ENCODE results near the gene TTC34. TPM values are rescaled to one million over a fixed set of nuclear protein-coding genes. Genes with fewer than 3 reads are reported as not detected.

TTC34 gene
- polyA plus RNA-seq, 3 donors = 0.03 to 1.00 TPM; not detected in 1

GRCh38 chr1:2797741-2798016, 3.8 kb downstream of the TTC34 start:
- H2AFZ ChIP-seq (ENCODE audit: insufficient read depth, low read depth, low read length, poor library complexity, severe bottlenecking) = no peak overlapping the region
- H3K4me2 ChIP-seq (replicated peaks; ENCODE audit: extremely low read depth, low read length, poor library complexity, severe bottlenecking) = no peak overlapping the region
- Mint-ChIP-seq H3K36me3 (no peaks in the 10 kb centered on the region), H3K4me1 (peaks cover 3% of the 10 kb centered on the region), H3K27me3 (ENCODE audit: low read depth in 3 of 3) (peaks cover 4 to 10% (median 7%) of the 10 kb centered on the region in 3 donors), H3K4me3 (no peak overlapping the region), H3K27ac (peak overlapping the region in 2 of 7 donors; percentile 45 to 66), H3K9me3 (peaks cover 7 to 26% (median 18%) of the 10 kb centered on the region in 7 donors)
- no peaks in the 10 kb centered on the region for H3K27me3 ChIP-seq (ENCODE audit: control insufficient read depth in 2 of 2, insufficient read depth in 2 of 2, low read length in 2 of 2)
- H3K4me3 ChIP-seq (replicated peaks in 1 of 3; ENCODE audit: low read depth in 2 of 3, low read length in 3 of 3) = no peak overlapping the region
- no peak overlapping the region for H3K27ac ChIP-seq (ENCODE audit: low read depth in 1 of 2, low read length in 2 of 2)
- no peak for DNase-seq
- H3K9ac ChIP-seq (ENCODE audit: insufficient read depth, low read length, poor library complexity, severe bottlenecking) = no peak overlapping the region
- peaks cover 14 to 29% of the 10 kb centered on the region in 2 donors for H3K9me3 ChIP-seq (replicated peaks in 1 of 2; ENCODE audit: control insufficient read depth in 1 of 2, insufficient read depth in 1 of 2, low read length in 2 of 2)
- H3K36me3 ChIP-seq (replicated peaks in 1 of 2; ENCODE audit: control insufficient read depth in 1 of 2, insufficient read depth in 2 of 2, low read length in 2 of 2) = no peaks in the 10 kb centered on the region
- H3K4me1 ChIP-seq (ENCODE audit: control insufficient read depth in 1 of 2, insufficient read depth in 2 of 2, low read length in 2 of 2) = no peaks in the 10 kb centered on the region
- no peaks in the 10 kb centered on the region for H3K79me2 ChIP-seq (ENCODE audit: insufficient read depth, low read length)
- no peak for TF ChIP-seq CTCF (IDR thresholded peaks at IDR 0.05)
- no peaks in the 10 kb centered on the region for H4K20me1 ChIP-seq (ENCODE audit: insufficient read depth, low read length)
- intact Hi-C loops (cut with micrococcal nuclease) = no loop called here
- 72% methylated on average over 6 of the region's 6 CpGs for WGBS (ENCODE audit: insufficient coverage)

DNA sequence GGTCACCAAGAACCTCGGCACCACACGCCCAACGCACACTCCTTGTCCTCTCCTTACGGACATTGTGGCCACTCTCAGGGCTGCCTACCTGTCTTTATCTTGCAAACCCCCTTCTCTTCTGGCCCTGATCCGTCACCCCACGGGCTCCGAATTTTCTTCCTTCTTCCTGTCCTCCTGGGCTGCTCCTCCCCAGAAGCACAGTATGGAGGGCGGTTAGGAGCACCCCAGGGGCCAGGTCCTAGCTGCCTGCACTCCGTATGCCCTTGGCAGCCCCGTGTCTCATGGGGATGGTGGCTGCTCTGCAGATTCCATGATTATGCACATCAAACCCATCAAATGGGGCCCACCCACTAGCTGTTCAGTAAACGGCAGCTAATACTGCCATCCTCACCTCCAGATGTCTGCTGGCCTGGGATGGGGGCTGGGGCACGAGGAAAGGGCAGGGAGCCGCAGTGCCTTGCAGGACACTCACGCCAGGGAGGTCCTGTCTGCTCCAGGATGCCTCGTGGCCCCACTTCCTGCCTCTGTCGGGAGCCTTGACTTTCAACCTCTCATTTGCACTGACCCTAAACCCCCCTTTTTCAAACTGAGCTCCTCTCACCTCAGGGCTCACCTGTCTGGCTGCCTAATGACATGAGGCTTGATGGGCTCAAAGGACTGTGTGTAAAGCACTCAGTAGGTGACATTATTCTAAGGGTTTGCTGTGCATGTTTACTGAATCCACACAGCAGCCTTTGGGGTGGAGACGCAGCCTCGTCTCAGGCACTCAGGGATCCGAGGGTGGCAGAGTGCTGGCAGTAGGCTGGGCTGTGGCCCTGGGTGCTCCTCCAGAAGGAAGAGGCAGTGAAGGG, 4.4 kb downstream of the TTC34 start:
- no peaks in the 10 kb centered on the region for H3K4me1 ChIP-seq (ENCODE audit: control insufficient read depth in 1 of 2, insufficient read depth in 2 of 2, low read length in 2 of 2)
- WGBS (ENCODE audit: insufficient coverage) = 60% methylated on average over 16 of the region's 19 CpGs
- H3K27ac ChIP-seq (ENCODE audit: low read depth in 1 of 2, low read length in 2 of 2) = no peak overlapping the region
- Mint-ChIP-seq H3K36me3 (no peaks in the 10 kb centered on the region), H3K9me3 (peaks cover 11 to 32% (median 24%) of the 10 kb centered on the region in 7 donors), H3K4me1 (peaks cover 3% of the 10 kb centered on the region), H3K4me3 (no peak overlapping the region), H3K27me3 (ENCODE audit: low read depth in 3 of 3) (peaks cover 8 to 14% (median 13%) of the 10 kb centered on the region in 3 donors), H3K27ac (peak overlapping the region in 1 of 7 donors; percentile 45)
- no peak overlapping the region for H3K9ac ChIP-seq (ENCODE audit: insufficient read depth, low read length, poor library complexity, severe bottlenecking)
- peaks cover 20 to 34% of the 10 kb centered on the region in 2 donors for H3K9me3 ChIP-seq (replicated peaks in 1 of 2; ENCODE audit: control insufficient read depth in 1 of 2, insufficient read depth in 1 of 2, low read length in 2 of 2)
- H3K4me2 ChIP-seq (replicated peaks; ENCODE audit: extremely low read depth, low read length, poor library complexity, severe bottlenecking) = no peak overlapping the region
- intact Hi-C loops (cut with micrococcal nuclease) = no loop called here
- no peak overlapping the region for H2AFZ ChIP-seq (ENCODE audit: insufficient read depth, low read depth, low read length, poor library complexity, severe bottlenecking)
- peaks cover 0 to 2% of the 10 kb centered on the region in 2 donors for H3K27me3 ChIP-seq (ENCODE audit: control insufficient read depth in 2 of 2, insufficient read depth in 2 of 2, low read length in 2 of 2)
- DNase-seq = no peak
- TF ChIP-seq CTCF (IDR thresholded peaks at IDR 0.05) = no peak
- H3K36me3 ChIP-seq (replicated peaks in 1 of 2; ENCODE audit: control insufficient read depth in 1 of 2, insufficient read depth in 2 of 2, low read length in 2 of 2) = no peaks in the 10 kb centered on the region
- H3K4me3 ChIP-seq (replicated peaks in 1 of 3; ENCODE audit: low read depth in 2 of 3, low read length in 3 of 3) = no peak overlapping the region
- H4K20me1 ChIP-seq (ENCODE audit: insufficient read depth, low read length) = no peaks in the 10 kb centered on the region
- no peaks in the 10 kb centered on the region for H3K79me2 ChIP-seq (ENCODE audit: insufficient read depth, low read length)
